HG03159 (cell line): ENCODE measurements around the gene ARHGEF1.

Experiments
- ATAC-seq: cut with Tn5 transposase; IDR thresholded peaks from one replicate; pipeline ENCODE4 v1.9.1; 2021; ENCODE audit warnings: mild to moderate bottlenecking, moderate library complexity; ENCODE audit not compliant: unreplicated experiment

ARHGEF1 gene

DNA sequence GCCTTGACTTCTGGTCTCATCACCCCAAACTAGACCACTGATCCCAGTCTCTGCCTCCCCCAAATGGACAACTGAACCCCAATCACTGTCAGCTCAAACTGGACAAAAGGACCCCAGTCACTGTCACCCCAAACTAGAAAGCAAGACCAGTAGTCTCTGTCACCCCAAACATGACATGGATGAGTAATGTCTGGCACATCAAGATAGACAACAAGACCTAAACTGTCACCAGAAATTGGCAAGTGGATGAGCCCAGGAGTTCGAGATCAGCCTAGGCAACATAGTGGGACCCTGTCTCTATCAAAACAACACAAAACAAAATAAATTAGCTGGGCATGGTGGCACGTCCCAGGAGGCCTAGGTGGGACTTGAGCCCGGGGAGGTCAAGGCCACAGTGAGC lies 64.1 kb downstream of the ARHGEF1 start:
- ATAC-seq: no peak

DNA sequence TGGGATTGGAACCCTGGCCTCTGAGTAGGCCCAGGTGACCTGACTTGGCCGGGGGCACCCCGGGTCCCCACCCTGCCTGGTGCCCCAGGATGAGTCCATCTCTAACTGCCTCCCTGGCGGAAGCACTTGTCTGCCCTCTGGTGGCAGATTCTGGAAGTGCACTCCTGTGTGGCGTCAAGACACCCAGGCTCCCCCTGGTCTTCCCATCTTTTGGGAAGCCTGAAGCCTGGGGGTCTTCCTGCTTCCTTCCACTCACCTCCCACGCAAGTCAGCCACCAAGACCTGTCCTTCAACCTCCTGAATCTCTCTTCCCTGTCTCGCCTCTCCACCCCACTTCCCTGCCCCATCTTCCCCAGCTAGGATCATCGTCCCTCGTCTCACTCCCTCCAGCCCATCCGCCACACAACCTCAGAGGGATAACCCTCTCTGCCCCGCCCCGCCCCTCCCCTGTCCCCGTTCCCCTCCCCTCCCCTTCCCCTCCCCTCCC lies 68.7 kb downstream of the ARHGEF1 start:
- no peak for ATAC-seq

DNA sequence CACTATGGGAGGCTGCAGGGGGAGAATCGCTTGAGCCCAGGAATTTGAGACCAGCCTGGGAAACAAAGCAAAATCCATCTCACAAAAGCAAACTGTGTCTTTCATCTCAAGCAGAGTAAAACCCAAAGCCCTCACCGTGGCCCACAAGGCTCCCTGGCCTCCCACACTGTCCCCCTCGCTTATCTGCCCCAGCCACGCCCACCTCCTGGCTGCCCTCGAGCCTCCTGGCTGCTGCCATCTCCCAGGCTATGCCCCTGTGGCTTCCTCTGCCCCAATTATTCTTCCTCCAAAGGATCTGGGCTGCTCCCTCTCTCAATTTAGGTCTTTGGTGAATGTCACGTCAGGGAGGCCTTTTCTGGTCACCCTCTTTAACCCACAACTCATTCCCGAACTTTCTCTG lies 72.5 kb downstream of the ARHGEF1 start:
- ATAC-seq: no peak

DNA sequence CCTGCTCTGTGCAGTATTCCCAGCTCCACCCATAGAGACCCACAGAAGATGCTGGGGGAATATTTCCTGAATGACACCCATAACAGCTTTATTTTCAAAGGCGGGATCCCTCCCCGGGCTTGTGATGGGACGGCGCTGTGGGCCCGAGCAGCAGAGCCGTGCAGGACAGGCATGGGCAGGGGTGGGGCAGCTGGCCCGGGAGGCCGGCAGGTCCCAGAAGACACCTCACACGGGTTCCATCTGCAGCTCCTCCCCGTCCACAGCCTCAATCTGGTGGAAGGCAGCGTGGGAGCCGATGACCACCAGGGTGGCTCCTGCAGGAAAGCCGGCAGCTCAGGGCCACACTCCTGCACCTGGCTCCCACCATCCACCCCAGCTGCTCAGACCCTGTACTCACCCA lies 73.6 kb downstream of the ARHGEF1 start:
- no peak for ATAC-seq
